A549 (cell line): ENCODE measurements around the gene ZFPM1. TPM values are rescaled to one million over a fixed set of nuclear protein-coding genes. Genes with fewer than 3 reads are reported as not detected.
A peak's percentile ranks its signal among the peaks of the same experiment; 100 is the strongest.

Source experiments
- ATAC-seq, 2 experiments: fragments of 200-7000 bp in 1 of 2; fragments of >200 bp in 1 of 2; cut with Nextera tagmentation in 1 of 2; cut with Tn5 transposase in 1 of 2; 3 replicates each; pipeline versions ENCODE4 v1.8.0 to v1.9.1; 2018 to 2020; ENCODE audit warnings: mild to moderate bottlenecking in 1 of 2, moderate library complexity in 1 of 2
- CTCF ChIA-PET: fragments of 300-600 bp; sonication (Branson Sonifier 250); formaldehyde crosslinking; extraction: SDS; loops from one replicate; lab custom pipeline; 2021; ENCODE audit warnings: antibody characterized with exemption, inconsistent platforms; lab: Yijun Ruan, JAX
- POLR2A ChIA-PET: fragments of 350-600 bp; formaldehyde crosslinking; extraction: SDS; loops from one replicate; lab custom pipeline; 2021; ENCODE audit warnings: antibody characterized with exemption, inconsistent platforms; lab: Yijun Ruan, JAX
- DNase-seq, 2 experiments: peaks; one replicate each; pipeline versions ENCODE4 v3.0.0 to v3.0.0-alpha.2; 2011 to 2016; ENCODE audit warnings: low read depth in 1 of 2, low spot score in 1 of 2
- FAIRE-seq: peaks from 2 replicates; lab custom pipeline; 2011; peaks lifted over from hg19 to GRCh38; lab: Jason Lieb, UNC
- H3K27ac ChIP-seq, 2 experiments: fragments of >200 bp; sonication (Bioruptor Twin); formaldehyde crosslinking; 3 replicates each; pipeline ENCODE4 v1.5.1; 2016 to 2017
- H3K4me1 ChIP-seq: fragments of >200 bp; sonication (Bioruptor Twin); formaldehyde crosslinking; 3 replicates; pipeline ENCODE4 v1.6.1; 2016
- H3K4me2 ChIP-seq: fragments of >200 bp; sonication (Bioruptor Twin); formaldehyde crosslinking; 3 replicates; pipeline ENCODE4 v1.6.1; 2016
- H3K4me3 ChIP-seq: fragments of >200 bp; sonication (Bioruptor Twin); formaldehyde crosslinking; 3 replicates; pipeline ENCODE4 v1.5.1; 2016
- H3K9me3 ChIP-seq: fragments of >200 bp; sonication (Bioruptor Twin); formaldehyde crosslinking; 3 replicates; pipeline ENCODE4 v1.6.1; 2016
- BHLHE40 ChIP-seq: IDR thresholded peaks from 2 replicates; pipeline ENCODE4 v1.6.1; 2012; ENCODE audit warnings: low read depth, low read length, inconsistent platforms
- CEBPB ChIP-seq, 2 experiments: fragments of >200 bp in 1 of 2; sonication (Bioruptor Twin) in 1 of 2; formaldehyde crosslinking in 1 of 2; IDR thresholded peaks; 2 replicates each; pipeline ENCODE4 v1.6.1; 2012 to 2016
- CHD4 ChIP-seq: fragments of 200-600 bp; sonication (generic); IDR thresholded peaks from 2 replicates; pipeline ENCODE4 v1.6.1; 2016; ENCODE audit warnings: antibody characterized with exemption, mild to moderate bottlenecking, borderline replicate concordance
- CTCF ChIP-seq: fragments of >200 bp; sonication (Bioruptor Twin); formaldehyde crosslinking; IDR thresholded peaks from 3 replicates; pipeline ENCODE4 v1.5.1; 2016
- EHF ChIP-seq: fragments of 250-450 bp; sonication (Bioruptor Pico); IDR thresholded peaks from 2 replicates; pipeline ENCODE4 v1.5.0; 2020; ENCODE audit warnings: mild to moderate bottlenecking
- HEYL ChIP-seq: fragments of 250-450 bp; sonication (Bioruptor Pico); IDR thresholded peaks from 2 replicates; pipeline ENCODE4 v1.8.0; 2021; ENCODE audit warnings: mild to moderate bottlenecking, moderate library complexity
- HOXB13 ChIP-seq: fragments of 250-450 bp; sonication (Bioruptor Pico); IDR thresholded peaks from 2 replicates; pipeline ENCODE4 v1.5.0; 2020; ENCODE audit warnings: low read depth, mild to moderate bottlenecking, moderate library complexity
- MAFK ChIP-seq: fragments of 450-650 bp; IDR thresholded peaks from 2 replicates; pipeline ENCODE4 v1.6.1; 2014; ENCODE audit not compliant: partially characterized antibody
- PBX3 ChIP-seq: IDR thresholded peaks from 2 replicates; pipeline ENCODE4 v1.6.1; 2012
- PHF8 ChIP-seq: fragments of 200-600 bp; sonication (generic); IDR thresholded peaks from 2 replicates; pipeline ENCODE4 v1.6.1; 2016; ENCODE audit warnings: low read depth, mild to moderate bottlenecking, antibody characterized with exemption, moderate library complexity, borderline replicate concordance
- POLR2A ChIP-seq: IDR thresholded peaks from 2 replicates; pipeline ENCODE4 v1.6.1; 2012; ENCODE audit warnings: mild to moderate bottlenecking, low read length
- RARB ChIP-seq: fragments of 250-450 bp; sonication (Bioruptor Pico); IDR thresholded peaks from 2 replicates; pipeline ENCODE4 v1.8.0; 2021; ENCODE audit warnings: mild to moderate bottlenecking, moderate library complexity
- TFCP2L1 ChIP-seq: fragments of 250-450 bp; sonication (Bioruptor Pico); IDR thresholded peaks from 2 replicates; pipeline ENCODE4 v1.5.0; 2021; ENCODE audit warnings: mild to moderate bottlenecking
- USF2 ChIP-seq: fragments of 450-650 bp; IDR thresholded peaks from 2 replicates; pipeline ENCODE4 v1.6.1; 2014; ENCODE audit warnings: antibody characterized with exemption
- ZFP36 ChIP-seq: fragments of 450-650 bp; IDR thresholded peaks from 2 replicates; pipeline ENCODE4 v1.6.1; 2014; ENCODE audit warnings: borderline replicate concordance; ENCODE audit not compliant: partially characterized antibody
- ZNF302 ChIP-seq: fragments of 250-450 bp; sonication (Bioruptor Pico); IDR thresholded peaks from 2 replicates; pipeline ENCODE4 v1.9.0; 2021; ENCODE audit warnings: inconsistent platforms, mild to moderate bottlenecking, moderate library complexity
- WGBS: methylation state at CpG from one replicate; pipeline ENCODE4 v1.1.6; 2017; ENCODE audit errors: missing lambda C conversion rate; 5-methylcytosine and 5-hydroxymethylcytosine counted together
- polyA plus RNA-seq, 4 experiments: library from polyadenylated mRNA; depleted of rRNA in 3 of 4; stranded (reverse); fragments of >200 nt; fragmentation: RNase III in 1 of 4; extraction: RNeasy Plus Mini Kit Qiagen cat#74134 plus additional on column Dnase treatment in 1 of 4; gene quantifications; 2 replicates in 3 of 4; 3 replicates in 1 of 4; pipeline ENCODE4 v1.2.3, GENCODE V29; 2011 to 2017

ZFPM1 gene
- polyA plus RNA-seq, 2 of the 4 experiments (the other 2 are of a cell fraction) = 0.36 to 2.5 TPM

- peak in 1 of 2 experiments; percentile 4; a peak in 3 of 6 replicates for ATAC-seq
- POLR2A ChIA-PET = no interaction called here
- DNase-seq = no peak
- Histone ChIP-seq H3K4me1 (no peaks in the 10 kb centered on the region), H3K9me3 (no peaks in the 10 kb centered on the region), H3K4me2 (no peak overlapping the region), H3K4me3 (no peak overlapping the region), H3K27ac (no peak overlapping the region; a peak in 1 of 6 replicates)
- WGBS = 95% methylated on average over 10 of the region's 10 CpGs
- CTCF ChIA-PET = no interaction called here
- TF ChIP-seq BHLHE40 (no peak), ZFP36 (peak; percentile 46)
- no peak for FAIRE-seq
Observed at GRCh38 chr16:88419790-88420189, 33.3 kb upstream of the ZFPM1 start.

- no peak for ATAC-seq
Observed at GRCh38 chr16:88420496-88420895, 32.6 kb upstream of the ZFPM1 start.

GRCh38 chr16:88421301-88421700 lies 31.8 kb upstream of the ZFPM1 start:
- FAIRE-seq = no peak
- 86% methylated on average over 3 of the region's 14 CpGs for WGBS
- ChIA-PET POLR2A (no interaction called here), CTCF (no interaction called here)
- Histone ChIP-seq H3K4me1 (no peaks in the 10 kb centered on the region), H3K4me3 (no peak overlapping the region), H3K9me3 (no peaks in the 10 kb centered on the region)
- TF ChIP-seq POLR2A (no peak), USF2 (no peak), HEYL (CRISPR knock-in tag) (no peak), MAFK (no peak)
- TF ChIP-seq, all 56 proteins: peak for 0
- Histone ChIP-seq H3K27ac (no peak overlapping the region), H3K4me2 (no peak overlapping the region)
- DNase-seq (no peak), ATAC-seq (no peak)

More at GRCh38 chr16:88420496-88420895, 32.6 kb upstream of the ZFPM1 start:
- 0 out of 2 replicates have a peak, but pooled peaks have one; percentile 21 for TF ChIP-seq PBX3
- no peak for TF ChIP-seq CTCF
- TF ChIP-seq CEBPB (IDR thresholded peaks at IDR 0.05) = no peak
- no peak for TF ChIP-seq CHD4
- peak; percentile 95 for TF ChIP-seq ZFP36
- TF ChIP-seq, all 56 proteins: peak for 2
- CTCF ChIA-PET = no interaction called here
- Histone ChIP-seq H3K4me3 (no peak overlapping the region), H3K27ac (no peak overlapping the region), H3K4me2 (no peak overlapping the region), H3K4me1 (no peaks in the 10 kb centered on the region), H3K9me3 (no peaks in the 10 kb centered on the region)
- POLR2A ChIA-PET = no interaction called here
- no peak for DNase-seq
- WGBS = 91% methylated on average over 12 of the region's 12 CpGs
- FAIRE-seq = no peak

- no peak for ATAC-seq
- Histone ChIP-seq H3K9me3 (no peaks in the 10 kb centered on the region), H3K4me3 (no peak overlapping the region), H3K4me1 (no peaks in the 10 kb centered on the region), H3K4me2 (no peak overlapping the region), H3K27ac (no peak overlapping the region)
- DNase-seq = no peak
- FAIRE-seq = no peak
- ChIA-PET CTCF (no interaction called here), POLR2A (no interaction called here)
- TF ChIP-seq PHF8 = no peak
- no peak for TF ChIP-seq RARB (CRISPR knock-in tag)
- TF ChIP-seq TFCP2L1 (CRISPR knock-in tag) = no peak
- no peak for TF ChIP-seq ZNF302 (CRISPR knock-in tag)
- no peak for TF ChIP-seq EHF
- TF ChIP-seq HOXB13 (CRISPR knock-in tag) = no peak
- WGBS = 44% methylated on average over 5 of the region's 5 CpGs
Observed at GRCh38 chr16:88421871-88422433, 31.1 kb upstream of the ZFPM1 start.
